HepG2 (cell line): ENCODE measurements around the gene PLCB1. TPM values are rescaled to one million over a fixed set of nuclear protein-coding genes. Genes with fewer than 3 reads are reported as not detected.

ENCODE experiments used
- ARID3A ChIP-seq: IDR thresholded peaks from 2 replicates; pipeline ENCODE4 v1.6.1; 2012; ENCODE audit warnings: low read depth, low read length, improper control_type of control experiment
- ATF1 ChIP-seq: IDR thresholded peaks from 2 replicates; pipeline ENCODE4 v1.6.1; 2016; ENCODE audit warnings: mild to moderate bottlenecking, control low read depth
- CEBPG ChIP-seq: IDR thresholded peaks from 2 replicates; pipeline ENCODE4 v1.6.1; 2016
- HDAC2 ChIP-seq: sonication (generic); formaldehyde crosslinking; IDR thresholded peaks from 2 replicates; pipeline ENCODE4 v1.4.0; 2020; ENCODE audit warnings: missing genetic modification reagents
- HHEX ChIP-seq: IDR thresholded peaks from 2 replicates; pipeline ENCODE4 v1.6.1; 2016; ENCODE audit warnings: control low read depth
- HNRNPL ChIP-seq: fragments of 200-400 bp; formaldehyde crosslinking; IDR thresholded peaks from 2 replicates; pipeline ENCODE4 v1.6.1; 2017; ENCODE audit warnings: mild to moderate bottlenecking, low read depth, low read length
- NBN ChIP-seq: fragments of 450-650 bp; conservative IDR thresholded peaks from 2 replicates; pipeline ENCODE4 v1.6.1; 2017
- NFIB ChIP-seq: sonication (generic); formaldehyde crosslinking; IDR thresholded peaks from 2 replicates; pipeline ENCODE4 v1.9.0; 2021; ENCODE audit warnings: missing genetic modification reagents, mild to moderate bottlenecking, borderline replicate concordance
- NFYC ChIP-seq: IDR thresholded peaks from 2 replicates; pipeline ENCODE4 v1.6.1; 2016; ENCODE audit warnings: missing genetic modification reagents, missing compliant biosample characterization
- NR2F1 ChIP-seq, 2 experiments: fragments of 450-650 bp in 1 of 2; formaldehyde crosslinking in 1 of 2; IDR thresholded peaks; 2 replicates each; pipeline versions ENCODE4 v1.5.0 to v1.6.1; 2016 to 2020; ENCODE audit warnings: mild to moderate bottlenecking in 1 of 2, missing compliant biosample characterization in 1 of 2, missing genetic modification reagents in 1 of 2, moderate library complexity in 1 of 2
- SOX6 ChIP-seq, 2 experiments: fragments of 450-650 bp in 1 of 2; sonication (generic) in 1 of 2; formaldehyde crosslinking in 1 of 2; IDR thresholded peaks; 2 replicates each; pipeline versions ENCODE4 v1.4.0 to v1.6.1; 2017 to 2020; ENCODE audit warnings: antibody characterized with exemption in 1 of 2, mild to moderate bottlenecking in 1 of 2, missing genetic modification reagents in 1 of 2
- TIGD3 ChIP-seq: sonication (generic); formaldehyde crosslinking; IDR thresholded peaks from 2 replicates; pipeline ENCODE4 v1.5.1; 2020; ENCODE audit warnings: mild to moderate bottlenecking, missing genetic modification reagents, borderline replicate concordance
- WIZ ChIP-seq: sonication (generic); formaldehyde crosslinking; IDR thresholded peaks from 2 replicates; pipeline ENCODE4 v1.5.1; 2020; ENCODE audit warnings: mild to moderate bottlenecking, missing genetic modification reagents
- ZNF143 ChIP-seq: sonication (generic); formaldehyde crosslinking; IDR thresholded peaks from 2 replicates; pipeline ENCODE4 v1.4.0; 2020; ENCODE audit warnings: missing genetic modification reagents
- ZNF614 ChIP-seq: IDR thresholded peaks from 2 replicates; pipeline ENCODE4 v1.6.1; 2018; ENCODE audit warnings: missing biosample characterization, missing genetic modification reagents, inconsistent platforms, borderline replicate concordance
- ZNF709 ChIP-seq: sonication (generic); formaldehyde crosslinking; IDR thresholded peaks from 2 replicates; pipeline ENCODE4 v1.5.0; 2020; ENCODE audit warnings: mild to moderate bottlenecking, missing genetic modification reagents
- ZNF782 ChIP-seq: sonication (generic); formaldehyde crosslinking; IDR thresholded peaks from 2 replicates; pipeline ENCODE4 v1.4.0; 2020; ENCODE audit warnings: missing genetic modification reagents, mild to moderate bottlenecking, borderline replicate concordance
- polyA plus RNA-seq, 8 experiments: library from polyadenylated mRNA; depleted of rRNA in 3 of 8; stranded (reverse) in 7 of 8; unstranded in 1 of 8; fragments of >200 nt; fragmentation: Illumina TruSeq in 4 of 8; extraction: Trizol in 4 of 8; gene quantifications; 2 replicates each; pipeline versions ENCODE4 v1.2.1 to v1.2.3, GENCODE V29; 2011 to 2016; ENCODE audit warnings: low read depth in 4 of 8, missing spikeins in 1 of 8, mixed read lengths in 1 of 8; ENCODE audit not compliant: insufficient read depth in 1 of 8
- total RNA-seq, 5 experiments: library from RNA; depleted of rRNA; stranded (reverse); fragments of >200 nt; fragmentation: Illumina TruSeq; extraction: Trizol; gene quantifications; 2 replicates each; pipeline ENCODE4 v1.2.3, GENCODE V29; 2016; ENCODE audit warnings: low read depth in 1 of 5
- TF ChIP-seq, protein P1 (sequence below): sonication (generic); formaldehyde crosslinking; IDR thresholded peaks from 2 replicates; pipeline ENCODE4 v1.4.0; 2020; ENCODE audit warnings: missing genetic modification reagents, borderline replicate concordance
- TF ChIP-seq, protein P2 (sequence below): sonication (generic); formaldehyde crosslinking; conservative IDR thresholded peaks from 2 replicates; pipeline ENCODE4 v1.4.0; 2020; ENCODE audit warnings: mild to moderate bottlenecking, missing genetic modification reagents, moderate library complexity

Gene PLCB1
- total and polyA plus RNA-seq, 2 of the 13 experiments (the other 11 are each of a cell fraction or from before 2014, with no cell fraction given) = 42.4 to 55.9 TPM

- TF ChIP-seq TIGD3 (CRISPR knock-in tag) (no peak), HHEX (CRISPR knock-in tag) (peak; percentile 62; the same call in 1 of the 2 replicates), ZNF143 (CRISPR knock-in tag) (no peak), ZNF782 (CRISPR knock-in tag) (no peak), ZNF614 (CRISPR knock-in tag) (0 out of 2 replicates have a peak, but pooled peaks have one; percentile 41), HDAC2 (CRISPR knock-in tag) (peak; percentile 77), SOX6 (IDR thresholded peaks at IDR 0.05) (no peak), SOX6 (CRISPR knock-in tag; IDR thresholded peaks at IDR 0.05) (peak; percentile 50), CEBPG (CRISPR knock-in tag) (peak; percentile 59), HNRNPL (no peak), ATF1 (peak; percentile 34; the same call in 1 of the 2 replicates), NR2F1 (CRISPR knock-in tag; IDR thresholded peaks at IDR 0.05) (peak; percentile 68 to 69; a peak in 3 of 4 replicates), WIZ (CRISPR knock-in tag) (peak; percentile 89; the same call in 1 of the 2 replicates), NFYC (CRISPR knock-in tag) (no peak), ZNF709 (0 out of 2 replicates have a peak, but pooled peaks have one; percentile 68), NFIB (no peak), ARID3A (peak; percentile 72), NBN (no peak)
- TF ChIP-seq, protein P1, sequence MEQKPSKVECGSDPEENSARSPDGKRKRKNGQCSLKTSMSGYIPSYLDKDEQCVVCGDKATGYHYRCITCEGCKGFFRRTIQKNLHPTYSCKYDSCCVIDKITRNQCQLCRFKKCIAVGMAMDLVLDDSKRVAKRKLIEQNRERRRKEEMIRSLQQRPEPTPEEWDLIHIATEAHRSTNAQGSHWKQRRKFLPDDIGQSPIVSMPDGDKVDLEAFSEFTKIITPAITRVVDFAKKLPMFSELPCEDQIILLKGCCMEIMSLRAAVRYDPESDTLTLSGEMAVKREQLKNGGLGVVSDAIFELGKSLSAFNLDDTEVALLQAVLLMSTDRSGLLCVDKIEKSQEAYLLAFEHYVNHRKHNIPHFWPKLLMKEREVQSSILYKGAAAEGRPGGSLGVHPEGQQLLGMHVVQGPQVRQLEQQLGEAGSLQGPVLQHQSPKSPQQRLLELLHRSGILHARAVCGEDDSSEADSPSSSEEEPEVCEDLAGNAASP (CRISPR knock-in tag) = no peak
- TF ChIP-seq, protein P2, sequence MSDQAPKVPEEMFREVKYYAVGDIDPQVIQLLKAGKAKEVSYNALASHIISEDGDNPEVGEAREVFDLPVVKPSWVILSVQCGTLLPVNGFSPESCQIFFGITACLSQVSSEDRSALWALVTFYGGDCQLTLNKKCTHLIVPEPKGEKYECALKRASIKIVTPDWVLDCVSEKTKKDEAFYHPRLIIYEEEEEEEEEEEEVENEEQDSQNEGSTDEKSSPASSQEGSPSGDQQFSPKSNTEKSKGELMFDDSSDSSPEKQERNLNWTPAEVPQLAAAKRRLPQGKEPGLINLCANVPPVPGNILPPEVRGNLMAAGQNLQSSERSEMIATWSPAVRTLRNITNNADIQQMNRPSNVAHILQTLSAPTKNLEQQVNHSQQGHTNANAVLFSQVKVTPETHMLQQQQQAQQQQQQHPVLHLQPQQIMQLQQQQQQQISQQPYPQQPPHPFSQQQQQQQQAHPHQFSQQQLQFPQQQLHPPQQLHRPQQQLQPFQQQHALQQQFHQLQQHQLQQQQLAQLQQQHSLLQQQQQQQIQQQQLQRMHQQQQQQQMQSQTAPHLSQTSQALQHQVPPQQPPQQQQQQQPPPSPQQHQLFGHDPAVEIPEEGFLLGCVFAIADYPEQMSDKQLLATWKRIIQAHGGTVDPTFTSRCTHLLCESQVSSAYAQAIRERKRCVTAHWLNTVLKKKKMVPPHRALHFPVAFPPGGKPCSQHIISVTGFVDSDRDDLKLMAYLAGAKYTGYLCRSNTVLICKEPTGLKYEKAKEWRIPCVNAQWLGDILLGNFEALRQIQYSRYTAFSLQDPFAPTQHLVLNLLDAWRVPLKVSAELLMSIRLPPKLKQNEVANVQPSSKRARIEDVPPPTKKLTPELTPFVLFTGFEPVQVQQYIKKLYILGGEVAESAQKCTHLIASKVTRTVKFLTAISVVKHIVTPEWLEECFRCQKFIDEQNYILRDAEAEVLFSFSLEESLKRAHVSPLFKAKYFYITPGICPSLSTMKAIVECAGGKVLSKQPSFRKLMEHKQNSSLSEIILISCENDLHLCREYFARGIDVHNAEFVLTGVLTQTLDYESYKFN (CRISPR knock-in tag) = peak; percentile 73
These were observed 315.4 kb downstream of the PLCB1 start (continued) for GRCh38 chr20:8447262-8448120.
